Heart left ventricle (tissue), 13 donors: ENCODE data around the gene RDH8.

ENCODE experiments used
- CTCF ChIP-seq, 12 donors: fragments of 200-600 bp; sonication (generic) in 4 of 12; IDR thresholded peaks; one replicate each; pipeline versions ENCODE4 v1.5.0 to v1.8.0; 2018 to 2022; ENCODE audit warnings: antibody characterized with exemption in 12 of 12, mild to moderate bottlenecking in 5 of 12
- POLR2A ChIP-seq, 2 donors: fragments of 450-650 bp; IDR thresholded peaks; one replicate each; pipeline ENCODE4 v1.6.1; 2017; ENCODE audit warnings: antibody characterized with exemption in 2 of 2, mild to moderate bottlenecking in 2 of 2, moderate library complexity in 2 of 2
- donor health status: ischemic (EF 13 %, LVEDD 7.1; RV severe dilation, severe dysfunction).
- donor health status: DM: no; HTN: yes; CAD: no.
- donor health status: DM: no; HTN: no; CAD: no.
- donor health status: ischemic (EF 25% LVEDD 6.9; RV normal size, moderate dysfunction).
- donor health status: ischemic (EF 25% LVEDD 5.7; RV mildly dilated, moderate dysfunction).
- donor health status: ischemic (EF 35%, LVEDD 5.7; RV mildly dilated, moderate dysfunction).
- donor health status: nonischemic (EF 11% LVEDD 7.7; RV severe dilation, severe dysfunction).
- donor health status: DM: yes; HTN: yes; CAD: no.
- donor health status: PGD.
- donor health status: ischemic (EF 29% LVEDD 5.4; RV normal size, mild dysfunction).
- donor health status: nonischemic (EF 23%, LVEDD 6.1; RV moderate dilation, normal function).

GRCh38 chr19:10021863-10022262 lies 8.6 kb downstream of the RDH8 start:
- TF ChIP-seq CTCF (IDR thresholded peaks at IDR 0.05) (no peak), POLR2A (IDR thresholded peaks at IDR 0.05) (no peak)
